Stimulated activated CD8-positive, alpha-beta memory T cell treated with anti-CD3 and anti-CD28 coated beads, Interleukin-15, amount 100 ng/mL, for 24 hours (primary cell): ENCODE data around the gene BAIAP3.
A peak's percentile ranks its signal among the peaks of the same experiment; 100 is the strongest.

Source experiments
- DNase-seq: peaks from one replicate; pipeline ENCODE4 v3.0.0-alpha.2; 2020; ENCODE audit warnings: low read depth

BAIAP3 gene

DNA sequence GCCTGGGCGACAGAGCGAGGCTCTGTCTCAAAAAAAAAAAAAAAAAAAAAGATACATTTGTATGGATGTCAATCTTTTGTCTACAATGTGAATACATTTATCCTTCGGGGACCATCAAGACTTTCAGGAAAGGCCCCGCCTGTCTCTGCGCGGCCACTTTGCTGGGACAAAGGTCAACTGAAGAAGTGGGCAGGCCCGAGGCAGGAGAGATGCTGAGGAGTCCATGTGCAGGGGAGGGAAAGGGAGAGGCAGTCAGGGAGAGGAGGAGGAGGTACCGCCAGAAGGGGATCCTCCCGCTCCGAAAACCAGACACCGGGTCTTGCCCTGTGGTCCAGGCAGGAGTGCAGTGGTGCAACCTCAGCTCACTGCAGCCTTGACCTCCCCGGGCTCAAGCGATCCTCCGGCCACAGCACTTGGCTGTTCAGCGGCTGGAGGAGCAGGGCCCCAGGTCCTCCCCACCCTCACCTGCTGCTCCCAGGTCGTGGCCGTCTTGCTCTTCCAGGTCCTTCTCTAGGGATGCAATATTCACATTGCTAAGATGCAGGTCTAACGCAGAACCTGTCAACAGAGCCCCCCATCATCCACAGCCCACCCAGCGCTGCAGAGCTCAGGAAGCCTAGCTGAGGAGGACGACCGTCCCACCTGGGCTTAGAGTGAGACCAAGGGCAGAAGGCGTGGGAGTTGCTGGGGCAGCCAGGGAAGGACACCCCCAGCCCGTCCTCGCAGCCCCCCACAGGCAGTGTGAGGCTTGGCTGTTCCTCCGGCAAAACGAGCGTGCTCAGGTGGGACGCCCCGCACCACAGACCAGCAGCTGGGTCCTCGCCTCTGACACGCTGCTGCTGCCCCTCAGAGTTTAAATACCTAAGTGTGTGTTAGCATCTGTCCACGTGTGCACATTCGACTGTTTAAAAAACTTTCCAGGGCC lies 37.9 kb downstream of the BAIAP3 start:
- no peak for DNase-seq

DNA sequence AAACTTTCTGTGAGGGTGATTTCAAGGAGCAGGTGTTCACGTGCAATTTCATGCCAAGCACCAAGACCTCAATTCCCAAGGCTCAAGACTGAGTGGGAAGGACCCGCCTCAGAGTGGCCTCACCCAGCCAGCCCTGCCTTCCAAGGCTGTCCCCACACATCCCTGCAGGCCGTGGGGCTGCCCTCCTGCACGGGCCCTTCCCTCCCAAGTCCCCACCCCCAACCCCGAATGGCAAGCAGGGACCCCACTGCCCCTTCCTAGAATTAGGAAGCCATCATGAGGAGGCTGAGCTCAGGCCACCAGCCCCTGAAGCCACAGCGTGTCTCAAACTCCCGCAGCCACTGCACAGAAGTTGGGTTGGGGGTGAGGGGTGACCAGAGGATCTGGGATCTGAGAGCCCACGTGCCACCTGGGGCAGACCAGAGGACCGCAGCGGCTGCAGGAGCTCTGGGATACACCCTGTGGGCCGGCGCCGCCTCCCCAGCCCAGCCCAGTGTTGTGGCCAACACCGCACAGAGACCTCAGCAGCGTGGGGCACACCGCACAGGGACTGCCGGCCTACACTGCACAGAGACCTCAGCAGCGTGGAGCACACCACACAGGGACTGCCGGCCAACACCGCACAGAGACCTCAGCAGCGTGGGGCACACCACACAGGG lies 39.0 kb downstream of the BAIAP3 start:
- no peak for DNase-seq

DNA sequence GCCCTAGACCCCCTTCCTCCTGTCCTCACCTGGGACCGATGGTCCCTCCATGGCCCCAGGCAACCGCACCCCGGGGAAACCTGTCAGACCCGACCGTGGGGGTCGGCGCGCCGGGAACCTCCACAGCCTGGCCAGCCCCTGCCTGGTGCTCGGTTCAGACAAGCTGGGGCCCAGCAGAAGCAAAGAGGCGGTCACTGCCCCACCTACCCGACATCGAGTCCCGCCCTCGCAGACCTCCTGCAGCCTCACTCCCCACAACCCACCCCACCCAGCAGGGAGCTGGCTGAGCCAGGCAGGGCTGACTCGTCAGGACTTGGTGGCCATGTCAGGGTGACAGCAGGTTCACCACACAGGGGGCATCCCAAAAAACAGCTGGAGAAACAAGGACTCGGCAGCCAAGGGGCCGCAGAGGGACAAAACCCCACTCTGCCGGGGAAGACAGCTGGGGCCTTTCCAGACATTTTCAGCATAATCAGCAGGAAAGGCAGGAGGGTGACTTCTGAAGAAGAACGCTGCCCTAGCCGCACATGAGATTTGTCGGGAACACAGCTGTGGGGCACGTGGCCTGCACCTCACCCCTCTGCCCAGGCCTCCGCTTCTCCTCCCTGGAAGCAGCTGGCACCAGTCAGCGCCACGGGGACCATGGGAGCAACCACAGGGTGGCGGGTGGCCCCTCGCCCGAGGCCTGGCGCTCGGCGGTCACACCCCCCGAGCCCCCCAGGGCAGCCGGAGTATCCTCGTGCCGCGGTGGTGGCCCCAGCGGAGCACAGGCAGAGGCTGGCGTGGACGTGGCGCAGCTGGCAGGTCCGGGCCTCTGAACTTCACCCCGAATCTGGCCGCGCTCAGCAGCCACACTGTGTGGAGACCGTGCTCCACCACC lies 41.2 kb downstream of the BAIAP3 start:
- DNase-seq = no peak

DNA sequence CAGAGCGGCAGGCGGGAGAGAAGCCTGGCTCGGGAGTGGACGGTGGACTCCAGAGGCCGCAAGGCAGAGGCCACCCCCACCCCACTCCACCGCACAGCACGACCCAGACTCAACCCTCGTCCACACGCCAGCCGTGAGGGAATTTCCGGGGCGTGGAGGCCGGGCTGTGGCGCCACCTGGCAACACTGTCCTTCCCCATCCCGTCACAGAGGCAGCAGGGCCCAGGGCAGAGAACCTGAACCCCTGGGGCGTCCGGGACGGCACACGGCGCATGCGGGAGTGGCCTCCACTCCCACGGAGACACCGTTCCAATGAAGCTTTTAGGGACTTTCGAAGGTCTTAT lies 41.8 kb downstream of the BAIAP3 start:
- DNase-seq = no peak

DNA sequence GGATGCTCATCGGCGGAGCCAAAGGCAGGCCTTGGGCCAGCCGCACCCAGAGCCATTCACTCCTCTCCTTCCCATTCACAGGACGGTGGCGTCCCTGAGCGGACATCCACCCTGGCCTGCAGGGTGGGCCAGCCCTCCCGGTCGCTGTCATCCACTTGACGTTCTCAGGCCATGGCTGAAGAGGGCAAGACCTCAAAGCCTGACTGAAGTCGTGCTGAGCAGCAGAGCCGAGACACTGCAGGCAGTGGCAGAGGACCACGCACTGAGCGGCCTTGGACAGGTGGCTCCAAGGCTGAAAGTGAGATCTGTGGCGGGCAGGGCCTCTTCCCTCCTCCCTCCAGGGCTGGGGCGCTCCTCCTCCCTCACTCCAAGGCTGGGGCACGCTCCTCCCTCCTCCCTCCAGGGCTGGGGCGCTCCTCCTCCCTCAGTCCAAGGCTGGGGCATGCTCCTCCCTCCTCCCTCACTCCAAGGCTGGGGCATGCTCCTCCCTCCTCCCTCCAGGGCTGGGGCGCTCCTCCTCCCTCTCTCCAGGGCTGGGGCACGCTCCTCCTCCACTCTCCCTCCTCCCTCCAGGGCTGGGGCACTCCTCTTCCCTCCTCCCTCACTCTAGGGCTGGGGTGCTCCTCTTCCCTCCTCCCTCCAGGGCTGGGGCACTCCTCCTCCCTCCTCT lies 42.4 kb downstream of the BAIAP3 start:
- no peak for DNase-seq

DNA sequence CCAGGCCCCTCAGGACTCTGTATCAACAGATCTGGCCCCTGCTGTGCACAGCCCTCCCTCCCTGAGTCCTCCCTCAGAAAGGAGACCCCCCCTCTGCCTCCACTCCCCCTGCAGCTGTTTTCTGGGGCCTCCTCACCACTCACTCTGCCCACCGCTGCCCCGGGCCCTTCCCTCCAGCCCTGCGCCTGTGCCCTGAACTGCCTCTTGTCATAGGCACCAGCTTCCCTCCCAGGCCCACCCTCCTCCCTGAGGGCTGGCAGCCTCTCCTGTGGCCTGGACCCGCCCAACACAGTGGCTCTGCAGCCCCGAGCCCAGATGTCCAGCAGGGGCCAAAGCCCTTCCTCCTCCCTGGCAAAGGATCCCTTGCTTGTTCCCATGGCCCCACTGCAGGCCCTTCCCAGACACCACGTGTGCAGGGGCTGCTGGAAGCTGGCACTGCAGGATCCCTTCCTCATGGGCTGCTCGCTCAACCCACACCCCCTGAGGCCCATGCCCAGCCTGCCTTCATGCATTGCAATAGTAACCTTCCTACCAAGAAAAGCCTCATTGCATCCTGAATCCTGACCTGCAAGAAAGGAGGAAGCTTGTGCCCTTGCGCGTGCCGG lies 44.1 kb downstream of the BAIAP3 start:
- no peak for DNase-seq

DNA sequence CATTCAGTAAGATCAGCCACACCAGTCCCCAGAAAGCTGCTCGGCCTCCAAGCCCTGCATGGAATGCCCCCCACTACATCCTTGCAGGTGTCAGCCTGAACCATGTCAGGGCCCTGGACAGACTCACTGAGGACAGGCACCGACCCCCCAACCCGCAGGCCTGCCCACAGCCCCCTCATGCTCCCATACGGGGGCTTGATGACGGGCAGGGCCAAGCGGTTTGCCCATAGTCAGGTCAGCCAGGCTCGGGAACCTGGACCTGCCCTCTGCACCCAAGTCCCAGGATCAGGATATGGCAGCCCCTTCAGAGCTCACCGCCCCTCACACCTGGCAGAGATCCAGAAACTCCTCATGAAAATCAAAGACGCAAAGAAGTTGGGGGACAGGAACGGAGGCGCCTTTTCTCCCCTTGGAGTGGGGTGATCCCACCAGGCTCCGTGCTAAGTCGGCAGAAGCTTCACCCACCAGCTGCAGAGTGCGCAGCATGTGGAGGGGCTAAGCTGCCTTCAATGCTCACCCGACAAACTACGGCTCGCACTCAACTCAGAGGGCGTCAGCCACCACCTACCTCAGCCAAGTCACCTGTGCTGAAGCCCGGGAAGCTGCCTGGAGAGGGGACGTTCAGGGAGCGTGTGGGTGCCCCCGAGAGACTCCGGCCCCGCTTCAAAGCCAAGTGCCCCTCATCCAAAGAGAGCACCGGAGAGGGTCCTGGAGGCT lies 44.8 kb downstream of the BAIAP3 start:
- DNase-seq = no peak

DNA sequence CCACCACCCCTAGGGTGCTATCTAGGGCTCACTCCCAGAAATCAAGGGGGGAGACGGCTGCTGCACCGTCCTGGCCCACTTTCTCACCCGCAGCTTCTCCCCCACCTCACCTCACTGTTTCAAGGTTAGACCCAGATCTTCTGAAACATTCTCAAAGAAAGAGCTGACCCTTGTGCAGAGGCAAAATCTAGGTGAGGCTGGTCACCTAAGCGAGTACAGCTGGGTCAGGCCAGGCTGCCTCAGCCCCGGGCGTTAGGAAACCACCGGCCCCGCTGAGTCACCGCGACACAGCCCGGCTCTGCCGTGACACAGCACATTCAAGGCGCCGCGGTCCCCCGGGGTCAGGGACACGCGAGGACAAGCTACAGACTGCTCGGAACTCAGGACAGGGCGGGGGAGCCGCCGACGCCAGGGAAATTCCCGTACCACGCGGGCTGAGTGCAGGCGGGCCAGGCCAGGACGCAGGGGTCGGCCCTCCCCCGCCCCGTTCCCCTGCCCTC lies 45.4 kb downstream of the BAIAP3 start:
- DNase-seq = peak; percentile 45

DNA sequence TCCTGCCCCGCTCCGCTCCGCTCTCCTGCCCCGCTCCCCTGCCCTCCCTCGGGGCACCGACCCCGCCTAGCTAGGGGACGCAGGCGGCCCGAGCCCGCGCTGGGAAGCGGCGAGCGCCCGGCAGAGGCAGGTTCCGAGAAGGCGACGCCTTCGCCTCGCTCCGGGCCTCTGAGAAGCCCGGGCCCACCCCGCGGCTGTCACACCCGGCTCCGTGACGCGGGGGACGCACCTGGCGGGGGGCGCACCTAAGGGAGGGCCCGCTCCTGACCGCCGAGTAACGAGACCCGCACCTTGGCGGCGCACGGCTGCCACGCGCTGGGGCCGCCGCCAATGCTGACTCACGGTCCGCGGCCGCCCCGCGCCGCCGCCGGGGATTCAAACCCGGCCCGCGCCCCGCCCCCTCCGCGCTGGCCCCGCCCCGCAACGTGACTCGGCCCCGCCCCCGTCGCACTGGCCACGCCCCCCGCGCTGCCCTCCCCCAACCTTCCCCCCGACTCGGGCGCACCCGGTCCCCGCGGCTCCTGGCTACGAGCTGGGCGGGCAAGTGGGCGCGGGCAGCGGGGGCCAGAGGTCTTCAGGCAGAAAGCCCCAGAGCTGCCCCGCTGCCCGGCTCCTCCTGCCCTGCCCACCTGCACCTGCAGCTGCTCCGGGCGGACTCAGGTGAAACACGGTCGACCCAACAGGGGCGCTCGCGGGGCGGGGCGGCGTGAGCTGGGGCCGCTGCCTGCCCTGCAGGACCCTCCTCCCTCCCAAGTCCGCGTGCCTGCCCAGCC lies 46.0 kb downstream of the BAIAP3 start:
- DNase-seq = peak; percentile 76

DNA sequence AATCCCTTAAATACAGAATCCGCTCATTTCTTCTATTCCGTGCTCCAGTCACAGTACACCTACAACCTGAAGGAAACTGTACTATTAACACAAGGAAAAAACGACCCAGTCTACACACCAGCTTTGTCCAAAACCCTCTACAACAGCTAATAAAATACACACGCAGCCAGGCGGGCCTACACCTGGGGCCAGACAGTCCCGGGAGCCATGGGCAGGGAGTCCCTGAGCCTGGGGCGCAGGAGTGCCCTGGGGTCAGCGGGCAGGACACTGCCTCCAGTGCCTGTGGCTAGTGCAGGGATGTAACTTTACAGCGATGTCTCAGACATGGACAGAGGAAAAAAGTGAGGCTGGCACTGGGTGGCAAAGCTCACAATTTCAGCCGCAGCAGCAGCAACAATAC lies 46.8 kb downstream of the BAIAP3 start:
- no peak for DNase-seq

DNA sequence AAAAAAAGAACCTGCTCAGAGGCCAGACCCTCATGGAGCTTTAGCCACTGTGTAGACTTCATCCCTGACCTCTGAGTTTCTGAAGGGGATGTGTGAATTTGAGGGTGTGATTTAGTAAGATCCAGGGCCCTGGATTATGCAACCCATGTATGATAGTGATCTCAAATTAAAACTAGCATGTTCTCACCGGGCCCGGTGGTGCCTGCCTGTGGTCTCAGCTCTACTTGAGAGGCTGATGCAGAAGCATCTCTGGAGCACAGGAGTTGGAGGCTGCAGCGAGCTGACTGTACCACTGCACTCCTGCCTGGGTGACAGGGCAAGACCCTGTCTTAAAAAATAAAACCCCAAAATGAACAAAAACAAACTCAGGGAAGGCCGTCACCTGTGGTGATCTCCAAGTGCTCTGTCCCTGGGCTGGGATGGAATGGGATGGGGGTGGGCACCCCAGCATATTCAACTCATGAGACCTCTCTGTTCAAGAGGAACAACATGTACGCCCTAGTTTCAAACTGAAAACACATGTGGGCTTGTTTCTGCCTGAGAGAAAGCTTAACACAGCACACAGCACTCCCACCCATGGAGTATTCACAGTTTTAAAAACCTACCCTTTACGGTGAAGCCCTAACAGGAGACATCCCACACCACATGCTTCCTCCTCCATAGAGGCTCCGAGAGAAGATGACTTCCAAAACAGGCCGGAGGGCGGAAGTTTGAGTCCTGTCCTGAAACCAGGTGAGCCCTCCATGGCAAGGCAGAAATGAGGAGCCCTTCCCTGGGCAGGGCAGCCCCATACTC lies 48.4 kb downstream of the BAIAP3 start:
- no peak for DNase-seq

DNA sequence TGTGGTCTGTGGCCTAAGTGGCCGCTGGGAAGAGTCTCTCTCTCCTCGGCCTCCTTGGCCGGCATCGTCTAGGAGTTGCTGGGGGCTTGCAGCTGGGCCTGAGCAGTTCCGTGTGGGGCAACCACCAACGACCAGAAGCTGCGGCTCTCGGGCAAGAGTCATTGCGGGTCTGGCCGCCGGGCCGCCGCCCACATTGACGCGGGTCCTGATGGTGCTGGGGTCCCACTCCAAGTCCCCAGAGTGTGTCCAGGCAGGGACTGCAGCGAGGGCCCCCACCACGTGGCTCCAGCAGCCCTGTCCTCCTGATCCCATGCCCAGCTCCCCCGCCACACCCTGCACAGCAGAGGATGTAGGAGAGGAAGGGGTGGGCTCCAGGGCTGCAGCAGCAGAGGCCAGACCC lies 50.1 kb downstream of the BAIAP3 start:
- DNase-seq = no peak

DNA sequence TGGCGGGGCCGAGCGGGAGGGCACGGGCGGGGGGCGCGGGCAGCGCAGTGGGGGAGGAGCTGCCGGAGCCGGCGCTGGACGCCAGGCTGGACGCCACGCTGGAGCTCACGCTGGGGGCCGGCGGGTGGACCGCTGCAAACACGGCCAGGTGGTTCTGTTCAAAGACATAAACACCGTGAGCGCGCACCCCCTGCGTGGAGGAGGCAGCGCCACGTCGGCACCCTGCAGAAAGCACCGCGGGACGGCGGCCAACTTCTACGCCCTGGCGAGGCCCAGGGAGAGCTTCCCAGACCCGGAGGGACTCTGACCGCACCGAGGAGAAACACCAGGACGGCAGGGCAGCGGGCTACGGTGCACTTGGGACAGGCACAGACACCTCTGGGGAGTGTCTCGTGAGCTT lies 51.8 kb downstream of the BAIAP3 start:
- no peak for DNase-seq

DNA sequence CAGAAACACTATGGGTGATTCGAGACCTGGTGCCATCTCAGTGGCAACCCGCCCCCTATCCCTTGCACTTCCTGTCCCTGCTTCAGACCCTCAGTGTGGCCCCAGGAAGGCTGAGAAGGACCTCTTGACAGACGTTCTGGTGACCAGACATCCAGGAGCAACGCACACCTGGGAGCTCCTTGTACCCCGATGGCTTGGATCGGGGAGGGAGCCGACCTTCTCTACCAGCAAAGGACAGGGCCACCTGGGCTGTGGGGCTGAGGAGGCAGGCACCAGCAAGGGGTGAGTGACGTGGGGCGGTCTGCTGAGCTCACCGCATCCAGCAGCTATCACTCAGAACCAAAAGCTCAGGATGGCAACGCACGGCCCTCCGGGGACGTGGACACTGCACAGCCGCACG lies 53.9 kb downstream of the BAIAP3 start:
- no peak for DNase-seq

DNA sequence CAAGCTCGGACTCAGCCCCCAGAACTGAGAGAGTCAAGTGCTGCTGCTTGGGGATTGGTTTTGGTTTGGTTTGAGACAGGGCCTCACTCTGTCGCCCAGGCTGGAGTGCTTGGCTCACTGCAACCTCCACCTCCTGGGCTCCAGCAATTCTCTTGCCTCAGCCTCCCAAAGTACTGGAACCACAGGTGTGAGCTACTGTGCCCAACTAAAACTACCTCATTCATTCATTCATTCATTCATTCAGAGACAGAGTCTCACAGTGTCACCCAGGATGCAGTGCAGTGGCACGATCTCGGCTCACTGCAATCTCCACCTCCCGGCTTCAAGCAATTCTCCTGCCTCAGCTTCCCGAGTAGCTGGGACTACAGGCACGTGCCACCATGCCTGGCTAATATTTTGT lies 56.3 kb downstream of the BAIAP3 start:
- no peak for DNase-seq

DNA sequence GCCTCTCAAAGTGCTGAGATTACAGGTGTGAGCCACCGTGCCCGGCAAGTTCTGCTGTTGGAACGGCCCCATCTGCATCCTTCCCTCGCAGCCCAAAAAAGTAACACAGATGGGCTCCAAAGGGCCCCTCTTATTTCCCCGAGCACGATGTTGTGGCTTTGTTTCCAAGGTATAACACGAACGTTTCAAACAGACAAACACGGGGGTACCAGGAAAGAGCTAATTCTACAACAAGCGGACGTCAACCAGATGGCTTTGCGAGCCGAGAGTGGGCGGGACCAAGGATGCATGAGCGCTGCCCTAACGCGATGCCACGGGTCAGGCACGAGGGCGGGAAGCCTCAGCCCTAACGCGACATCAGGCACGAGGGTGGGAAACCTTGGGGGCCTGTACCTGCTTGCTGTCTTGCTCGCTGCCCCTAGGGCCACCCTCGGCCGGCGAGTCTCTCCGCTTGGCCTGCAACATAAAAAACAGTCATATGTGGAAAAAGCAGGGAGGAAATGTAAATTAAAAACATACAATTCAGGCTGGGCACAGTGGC lies 56.9 kb downstream of the BAIAP3 start:
- DNase-seq = no peak

DNA sequence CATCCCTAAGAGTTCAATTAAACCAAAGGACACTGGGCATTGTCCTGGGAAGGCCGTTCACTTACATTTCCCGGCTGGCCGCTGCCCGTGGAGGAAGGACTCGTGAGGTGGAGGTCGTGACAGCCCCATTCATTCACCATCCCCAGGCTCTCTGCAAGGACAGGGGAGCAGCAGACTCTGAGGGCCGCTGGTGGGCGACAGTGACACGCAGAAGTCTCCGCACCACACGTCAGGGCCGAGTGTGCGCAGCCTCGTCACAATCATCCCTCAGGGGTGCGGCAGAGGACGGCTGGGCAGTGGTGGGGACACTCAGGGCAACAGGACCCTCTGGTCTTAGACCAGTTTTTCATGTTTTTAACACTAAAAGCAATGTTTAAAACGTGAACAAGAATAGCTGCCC lies 59.4 kb downstream of the BAIAP3 start:
- no peak for DNase-seq

DNA sequence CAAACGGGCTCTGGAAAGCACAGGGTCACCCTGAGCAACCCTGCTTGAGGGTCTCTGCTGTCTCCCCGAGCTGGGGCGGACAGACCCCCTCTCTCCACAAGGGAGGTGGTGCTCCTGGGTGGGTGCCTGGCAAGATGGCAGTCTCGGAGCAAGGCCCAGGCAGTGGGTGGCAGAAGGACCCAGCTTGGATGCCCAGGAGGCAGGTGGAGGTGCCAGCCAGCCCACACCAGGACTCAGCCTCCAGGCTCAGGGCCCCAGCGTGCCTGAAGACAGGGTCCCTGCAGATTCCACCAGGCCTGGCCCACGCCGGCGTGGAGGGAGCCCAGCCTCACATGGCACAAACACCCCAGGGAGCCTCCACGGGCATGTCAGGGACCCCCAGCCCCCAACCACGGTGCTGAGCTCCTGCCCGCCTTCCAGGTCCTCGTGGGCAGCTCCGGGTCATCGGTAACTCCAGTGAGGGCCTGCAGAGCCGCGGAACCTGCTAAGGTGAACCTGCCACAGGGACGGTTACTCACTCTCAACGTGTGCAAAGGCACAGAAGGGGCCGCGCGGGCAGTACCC lies 60.2 kb downstream of the BAIAP3 start:
- no peak for DNase-seq
